Psoas muscle (tissue), 8 donors: ENCODE data around the gene SPSB2. TPM values are rescaled to one million over a fixed set of nuclear protein-coding genes. Genes with fewer than 3 reads are reported as not detected.

Experiments
- ATAC-seq, 4 donors: fragments of 200-7000 bp; cut with Tn5 transposase; one replicate each; pipeline ENCODE4 v1.9.1; 2020; ENCODE audit warnings: moderate library complexity in 3 of 4, mild to moderate bottlenecking in 2 of 4
- DNase-seq, 2 donors: peaks; one replicate each; pipeline ENCODE4 v3.0.0-alpha.2; 2020
- H3K27ac ChIP-seq: fragments of 200-600 bp; one replicate; pipeline ENCODE4 v1.8.0; 2022
- H3K27me3 ChIP-seq, 3 donors: fragments of 200-600 bp in 1 of 3; one replicate each; pipeline versions ENCODE4 v1.6.1 to v1.8.0; 2013 to 2022; ENCODE audit warnings: low read length in 2 of 3, mild to moderate bottlenecking in 2 of 3, moderate library complexity in 1 of 3; ENCODE audit not compliant: insufficient read depth in 3 of 3
- H3K36me3 ChIP-seq, 2 donors: fragments of 200-600 bp in 1 of 2; one replicate each; pipeline versions ENCODE4 v1.6.1 to v1.8.0; 2013 to 2022; ENCODE audit warnings: low read depth in 1 of 2, mild to moderate bottlenecking in 1 of 2, moderate library complexity in 1 of 2; ENCODE audit not compliant: insufficient read depth in 1 of 2
- H3K4me1 ChIP-seq: fragments of 200-600 bp; one replicate; pipeline ENCODE4 v1.8.0; 2022
- H3K4me3 ChIP-seq: fragments of 200-600 bp; one replicate; pipeline ENCODE4 v1.8.0; 2022; ENCODE audit warnings: mild to moderate bottlenecking
- H3K9me3 ChIP-seq: fragments of 200-600 bp; one replicate; pipeline ENCODE4 v1.8.0; 2022
- CTCF ChIP-seq: fragments of 200-600 bp; IDR thresholded peaks from one replicate; pipeline ENCODE4 v1.8.0; 2022; ENCODE audit warnings: antibody characterized with exemption
- WGBS, 3 donors: extraction: QIAGEN DNeasy Blood & Tissue Kit; methylation state at CpG; one replicate each; pipeline versions ENCODE4 v1.1.6 to v1.1.7; 2013; 5-methylcytosine and 5-hydroxymethylcytosine counted together
- intact Hi-C, 2 donors: fragments of 100-400 bp; cut with DNase I; formaldehyde crosslinking; loops; one replicate each; pipeline versions ENCODE4 v1.11.0 to v1.14.2; 2022
- long read RNA-seq, 2 donors: library from polyadenylated mRNA; unstranded; transcript quantifications; one replicate each; pipeline ENCODE4 v2.0.0, GENCODE V29; 2021
- polyA plus RNA-seq, 3 donors: library from polyadenylated mRNA; stranded (reverse); fragments of 200-250 nt; gene quantifications; one replicate each; pipeline ENCODE4 v1.2.3, GENCODE V29; 2013
- total RNA-seq, 4 donors: library from RNA; stranded (reverse); fragmentation: NEBNext Ultra II Directional in 2 of 4; extraction: Animal tissue kit (Norgen Biotek cat#: 25700) in 2 of 4; gene quantifications; one replicate each; pipeline versions ENCODE4 v1.2.1 to v1.2.4, GENCODE V29; 2021 to 2023
- donor health status: healthy with polysubstance abuse.
- donor health status: DM: no; HTN: no; CAD: no; lungs with moderate emphysema.
- donor health status: Bipolar disorder and iron deficiency.
- donor health status: healthy.
- donor health status: DM: yes; HTN: yes; CAD: no.
- donor health status: DM: no; HTN: no; CAD: no.
- donor health status: DM: no; HTN: no; CAD: no.
- donor health status: DM: yes; HTN: yes; CAD: no.

Gene SPSB2
- total RNA-seq (1 to 10 TPM; 2.4 to 4.5 (median 3.2) TPM), polyA plus RNA-seq (10 to 100 TPM in 1 of 3 donors, 1 to 10 TPM in 2; 4.3 to 10.2 (median 6.7) TPM)
- long read RNA-seq, donor 1, partial matches to known transcripts, result 4 of 9 reads
- long read RNA-seq, donor 1, other reads (novel, unspliced or antisense), result 1 of 9 reads
- long read RNA-seq, donor 2, partial matches to known transcripts, result 1 of 6 reads
- long read RNA-seq, donor 2, other reads (novel, unspliced or antisense), result 1 of 6 reads

DNA sequence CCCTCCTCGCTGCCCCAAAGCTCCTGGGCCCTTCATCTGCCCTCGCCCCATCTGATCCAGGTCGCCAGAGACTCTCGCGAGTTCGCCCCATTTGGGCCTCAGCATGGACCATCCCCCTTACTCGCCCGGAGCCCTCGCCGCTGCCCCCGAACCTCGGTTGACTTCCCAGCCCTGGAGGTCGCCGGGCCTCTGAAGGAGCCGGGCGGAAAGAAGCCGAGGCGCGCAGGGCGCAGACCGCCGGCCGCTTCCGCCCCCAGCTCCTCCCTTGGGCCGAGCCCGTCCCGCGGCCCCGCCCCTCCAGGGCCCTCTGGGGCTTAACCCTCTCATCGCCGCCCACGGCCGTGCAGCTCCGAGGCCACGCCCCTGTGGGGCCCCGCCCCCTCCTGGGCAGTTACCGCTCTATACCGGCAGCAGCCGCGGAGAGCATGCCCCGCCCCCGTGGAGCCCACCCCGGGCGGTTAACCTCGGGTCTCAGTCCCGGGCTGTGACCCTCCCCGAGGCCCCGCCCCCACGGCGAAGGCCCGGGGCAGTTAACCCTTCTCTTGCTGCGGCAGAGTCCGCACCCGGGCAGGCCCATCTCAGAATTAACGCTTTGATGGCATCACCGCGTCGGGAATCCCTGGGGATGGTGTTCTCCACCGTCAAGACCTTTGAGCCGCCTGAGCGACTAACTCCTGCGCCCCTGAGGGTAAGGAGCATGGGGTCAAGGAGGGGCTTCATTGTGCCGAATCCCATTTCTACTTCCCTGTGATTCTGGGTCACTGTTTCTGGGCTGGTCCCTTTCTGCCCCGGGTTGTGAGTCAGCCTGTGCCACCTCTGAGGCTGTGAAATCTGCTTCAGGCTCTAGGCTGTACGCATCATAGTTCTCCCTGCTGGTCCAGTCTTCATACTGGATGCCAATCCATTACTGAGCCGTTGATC, at the start of gene SPSB2:
SPSB2 (minus strand) TSS at position 210 of the 921 bp plus-strand sequence. CDS start 402 bp downstream, outside the sequence.
- Histone ChIP-seq H3K4me3 (peak within 1 kb of the TSS; percentile 63), H3K27ac (peak within 1 kb of the TSS; percentile 75), H3K9me3 (no peaks in the 10 kb centered on the region), H3K36me3 (peaks cover 4 to 40% of the 10 kb centered on the region in 2 donors), H3K4me1 (peaks cover 29% of the 10 kb centered on the region), H3K27me3 (no peaks in the 10 kb centered on the region)
- intact Hi-C loops, result no loop called here
- TF ChIP-seq CTCF, result no peak
- ATAC-seq, result peak; percentile 90 to 92 (median 92)
- DNase-seq, result peak; percentile 98
- 3 to 6% (median 3%) methylated on average over 40 to 66 of the region's 66 CpGs for WGBS, 3 donors

DNA sequence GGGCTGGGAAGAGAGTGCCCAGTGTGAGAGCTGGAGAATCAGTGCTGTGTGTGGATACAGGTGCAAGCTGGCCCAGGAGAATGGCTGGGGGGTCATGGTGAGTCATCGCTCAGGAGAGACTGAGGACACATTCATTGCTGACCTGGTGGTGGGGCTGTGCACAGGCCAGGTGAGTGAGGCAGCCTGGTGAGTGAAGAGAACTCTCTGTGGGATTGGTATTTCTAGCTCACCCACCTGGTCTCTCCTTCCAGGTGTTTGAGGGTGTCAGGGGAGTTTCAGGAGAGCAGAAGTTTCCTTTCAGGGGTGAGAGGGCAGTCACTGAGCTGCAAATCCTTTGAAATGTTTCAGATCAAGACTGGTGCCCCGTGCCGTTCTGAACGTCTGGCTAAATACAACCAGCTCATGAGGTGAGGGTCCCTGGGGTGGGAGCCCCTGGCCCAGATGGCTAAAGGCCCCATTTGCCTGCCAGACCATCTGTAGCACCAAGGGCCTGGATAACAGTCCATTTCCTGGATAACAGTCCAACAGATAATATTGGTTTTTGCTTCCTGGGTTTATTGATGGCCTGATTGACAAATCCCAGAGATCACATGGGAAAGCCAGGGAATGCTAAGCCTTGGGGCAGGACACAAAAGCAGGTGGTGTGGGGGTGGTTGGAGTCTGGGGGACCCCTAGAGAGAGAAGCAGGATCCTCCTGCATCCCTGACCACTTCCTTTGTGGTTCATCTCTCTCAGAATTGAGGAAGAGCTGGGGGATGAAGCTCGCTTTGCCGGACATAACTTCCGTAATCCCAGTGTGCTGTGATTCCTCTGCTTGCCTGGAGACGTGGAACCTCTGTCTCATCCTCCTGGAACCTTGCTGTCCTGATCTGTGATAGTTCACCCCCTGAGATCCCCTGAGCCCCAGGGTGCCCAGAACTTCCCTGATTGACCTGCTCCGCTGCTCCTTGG, 49.2 kb upstream of the SPSB2 start:
- no peak for ATAC-seq
- Histone ChIP-seq H3K27ac (no peak overlapping the region), H3K9me3 (no peaks in the 10 kb centered on the region), H3K27me3 (no peaks in the 10 kb centered on the region), H3K4me1 (peaks cover 28% of the 10 kb centered on the region), H3K4me3 (no peak overlapping the region), H3K36me3 (no peaks in the 10 kb centered on the region)
- TF ChIP-seq CTCF, result no peak
- intact Hi-C loops, result loop anchor here in 1 of 2 donors (5.0 kb wide), 1 partner anchor 40 kb away; no protein-coding TSS in a partner anchor
- 72 to 81% (median 73%) methylated on average over 9 of the region's 9 CpGs for WGBS, 3 donors
- DNase-seq, result no peak

DNA sequence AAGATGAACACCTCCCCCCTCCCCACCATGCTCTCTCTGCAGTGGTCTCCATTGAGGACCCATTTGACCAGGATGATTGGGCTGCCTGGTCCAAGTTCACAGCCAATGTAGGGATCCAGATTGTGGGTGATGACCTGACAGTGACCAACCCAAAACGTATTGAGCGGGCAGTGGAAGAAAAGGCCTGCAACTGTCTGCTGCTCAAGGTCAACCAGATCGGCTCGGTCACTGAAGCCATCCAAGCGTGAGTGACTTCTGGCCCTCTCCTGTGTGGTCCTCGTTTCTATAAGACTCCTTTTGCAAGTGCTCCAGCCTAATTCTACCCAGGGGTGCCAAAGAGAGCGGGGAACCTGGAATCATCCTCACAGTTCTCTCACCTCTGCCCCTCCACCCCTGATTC, 48.4 kb upstream of the SPSB2 start:
- Histone ChIP-seq H3K9me3 (no peaks in the 10 kb centered on the region), H3K4me1 (peaks cover 25% of the 10 kb centered on the region), H3K27ac (no peak overlapping the region), H3K36me3 (no peaks in the 10 kb centered on the region), H3K4me3 (no peak overlapping the region), H3K27me3 (no peaks in the 10 kb centered on the region)
- ATAC-seq (no peak), DNase-seq (no peak)
- intact Hi-C loops, result loop anchor here in 1 of 2 donors (5.0 kb wide), 1 partner anchor 41 kb away; no protein-coding TSS in a partner anchor
- WGBS, 3 donors, result 80 to 85% (median 82%) methylated on average over 7 of the region's 7 CpGs
- no peak for TF ChIP-seq CTCF

GRCh38 chr12:6919588-6919987, 46.5 kb upstream of the SPSB2 start:
- ATAC-seq, result no peak
- H3K36me3 ChIP-seq, result no peaks in the 10 kb centered on the region
- no peak for TF ChIP-seq CTCF
- H3K4me1 ChIP-seq, result peaks cover 8% of the 10 kb centered on the region
- H3K4me3 ChIP-seq, result no peak overlapping the region
- DNase-seq, result no peak
- no peaks in the 10 kb centered on the region for H3K9me3 ChIP-seq
- H3K27ac ChIP-seq, result no peak overlapping the region
- peaks cover 0 to 16% (median 7%) of the 10 kb centered on the region in 3 donors for H3K27me3 ChIP-seq
- 70 to 79% (median 78%) methylated on average over 7 of the region's 7 CpGs for WGBS, 3 donors
- intact Hi-C loops, result no loop called here
